Calu3 (cell line): ENCODE results near the gene GOLM1. TPM values are rescaled to one million over a fixed set of nuclear protein-coding genes. Genes with fewer than 3 reads are reported as not detected.
"Not testable (repeated sequence)": the region's sequence is repeated elsewhere in the genome, so short reads cannot be mapped to it uniquely, and the experiment has no call there.

ENCODE experiments used
- BruUV-seq: library from RNA; stranded (reverse); fragments of 400-500 nt; replicated peaks from 2 replicates; lab custom pipeline; 2021; lab: Mats Ljungman, UMichigan
- CTCF ChIA-PET: fragments of 300-600 bp; sonication (Branson Sonifier 250); formaldehyde crosslinking; loops from one replicate; lab custom pipeline; 2022; ENCODE audit warnings: antibody characterized with exemption; lab: Charles Lee
- DNase-seq: peaks from one replicate; pipeline ENCODE4 v3.0.0; 2022
- H3K27ac Mint-ChIP-seq: one replicate; pipeline ENCODE4 v1.8.0; 2022; ENCODE audit warnings: mixed read lengths; ENCODE audit not compliant: unreplicated experiment
- H3K27me3 Mint-ChIP-seq: one replicate; pipeline ENCODE4 v1.8.0; 2022; ENCODE audit warnings: mixed read lengths; ENCODE audit not compliant: unreplicated experiment
- H3K36me3 Mint-ChIP-seq: one replicate; pipeline ENCODE4 v1.8.0; 2022; ENCODE audit warnings: mild to moderate bottlenecking, moderate library complexity, mixed read lengths; ENCODE audit not compliant: insufficient read depth, unreplicated experiment
- H3K4me1 Mint-ChIP-seq: one replicate; pipeline ENCODE4 v1.8.0; 2022; ENCODE audit warnings: mild to moderate bottlenecking, low read depth, mixed read lengths; ENCODE audit not compliant: unreplicated experiment
- H3K4me3 Mint-ChIP-seq: one replicate; pipeline ENCODE4 v1.8.0; 2022; ENCODE audit warnings: mild to moderate bottlenecking, low read depth, moderate library complexity, mixed read lengths; ENCODE audit not compliant: unreplicated experiment
- H3K9me3 Mint-ChIP-seq: one replicate; pipeline ENCODE4 v1.8.0; 2022; ENCODE audit warnings: low read depth, mixed read lengths; ENCODE audit not compliant: unreplicated experiment
- CTCF ChIP-seq: fragments of 200-600 bp; IDR thresholded peaks from one replicate; pipeline ENCODE4 v1.8.0; 2022; ENCODE audit warnings: antibody characterized with exemption; ENCODE audit not compliant: unreplicated experiment
- intact Hi-C: fragments of 100-400 bp; cut with micrococcal nuclease; formaldehyde crosslinking; loops from one replicate; pipeline ENCODE4 v1.10.0; 2022; ENCODE audit not compliant: unreplicated experiment
- total RNA-seq: library from RNA; stranded (reverse); gene quantifications from 2 replicates; pipeline ENCODE4 v1.2.3, GENCODE V29; 2022

The GOLM1 gene
- total RNA-seq, 1 experiment from 2014 or later: 177 TPM

GRCh38 chr9:86054695-86055094 lies 44.7 kb downstream of the GOLM1 start:
- H3K4me3 Mint-ChIP-seq: no peak overlapping the region
- no peaks in the 10 kb centered on the region for H3K4me1 Mint-ChIP-seq
- CTCF ChIA-PET: no interaction called here
- no peaks in the 10 kb centered on the region for H3K9me3 Mint-ChIP-seq
- H3K27me3 Mint-ChIP-seq: no peaks in the 10 kb centered on the region
- DNase-seq: no peak
- no peaks in the 10 kb centered on the region for H3K36me3 Mint-ChIP-seq
- TF ChIP-seq CTCF: no peak
- no peak overlapping the region for H3K27ac Mint-ChIP-seq
- intact Hi-C loops: no loop called here
- BruUV-seq: no TSS peak

- no peaks in the 10 kb centered on the region for H3K27me3 Mint-ChIP-seq
- DNase-seq: no peak
- H3K4me3 Mint-ChIP-seq: no peak overlapping the region
- intact Hi-C loops: no loop called here
- no TSS peak for BruUV-seq
- no peaks in the 10 kb centered on the region for H3K4me1 Mint-ChIP-seq
- no peaks in the 10 kb centered on the region for H3K36me3 Mint-ChIP-seq
- no peak overlapping the region for H3K27ac Mint-ChIP-seq
- TF ChIP-seq CTCF: no peak
- CTCF ChIA-PET: no interaction called here
- no peaks in the 10 kb centered on the region for H3K9me3 Mint-ChIP-seq
Observed at GRCh38 chr9:86052556-86053468, 46.5 kb downstream of the GOLM1 start.

GRCh38 chr9:86048018-86048742 lies 51.2 kb downstream of the GOLM1 start:
- H3K27ac Mint-ChIP-seq, H3K27me3 Mint-ChIP-seq, CTCF ChIA-PET, H3K36me3 Mint-ChIP-seq, intact Hi-C loops, H3K9me3 Mint-ChIP-seq, BruUV-seq, H3K4me1 Mint-ChIP-seq, DNase-seq, H3K4me3 Mint-ChIP-seq: not testable (repeated sequence)

- no peaks in the 10 kb centered on the region for H3K9me3 Mint-ChIP-seq
- H3K36me3 Mint-ChIP-seq: no peaks in the 10 kb centered on the region
- no TSS peak for BruUV-seq
- H3K27ac Mint-ChIP-seq: no peak overlapping the region
- no peaks in the 10 kb centered on the region for H3K27me3 Mint-ChIP-seq
- H3K4me3 Mint-ChIP-seq: no peak overlapping the region
- no peaks in the 10 kb centered on the region for H3K4me1 Mint-ChIP-seq
- DNase-seq: no peak
- intact Hi-C loops: no loop called here
- no peak for TF ChIP-seq CTCF
- CTCF ChIA-PET: no interaction called here
Observed at GRCh38 chr9:86047361-86047760, 52.0 kb downstream of the GOLM1 start.
